ENCODE measurements around the gene KCNMA1. TPM values are rescaled to one million over a fixed set of nuclear protein-coding genes. Genes with fewer than 3 reads are reported as not detected.

KCNMA1 gene
- total RNA-seq, 1 experiment from 2014 or later: 0.45 TPM

DNA sequence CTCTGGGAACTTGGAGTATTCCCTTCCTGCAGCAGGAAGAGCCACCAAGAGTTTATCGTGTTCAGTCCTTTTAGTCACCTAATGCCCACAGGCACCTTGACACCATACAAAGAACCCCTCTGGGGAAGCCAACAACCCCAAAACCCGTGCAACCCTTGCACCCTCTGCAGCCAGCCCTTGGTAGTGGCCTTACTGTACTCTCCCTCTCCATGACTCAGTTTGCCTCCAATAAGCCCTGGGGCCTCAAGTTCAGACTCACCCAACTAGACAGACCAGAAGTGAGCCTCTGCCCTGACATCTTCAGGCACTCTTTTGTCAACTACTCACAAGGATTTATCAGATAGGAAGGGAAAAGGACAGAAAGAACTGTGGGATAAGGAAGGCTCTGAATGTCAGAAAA is 30.9 kb downstream of the KCNMA1 start:
- CTCF ChIA-PET: no interaction called here
- no peak overlapping the region for H3K4me3 Mint-ChIP-seq (ENCODE audit: low read depth, unreplicated experiment)
- intact Hi-C loops (cut with micrococcal nuclease; ENCODE audit: unreplicated experiment): no loop called here

DNA sequence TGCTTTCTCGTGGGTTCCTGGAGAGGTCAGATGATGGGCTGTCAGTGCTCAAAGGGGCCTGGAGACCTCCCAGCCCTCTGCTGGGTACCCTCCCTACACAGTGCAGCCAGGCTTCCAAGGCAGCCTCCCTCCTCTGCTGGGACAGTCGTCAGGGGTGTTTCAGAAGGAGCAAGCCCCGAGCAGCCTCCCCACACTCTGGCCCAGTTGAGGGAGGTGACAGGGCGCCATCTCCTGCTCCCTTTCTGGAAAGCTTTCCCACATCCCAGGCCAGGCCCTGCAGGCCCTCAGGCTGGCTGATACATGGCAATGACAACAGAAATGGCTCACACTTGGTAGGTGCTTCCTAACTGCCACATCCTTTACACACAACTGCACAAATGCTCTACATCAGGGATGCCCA is 32.1 kb downstream of the KCNMA1 start:
- BruUV-seq (replicated peaks): no TSS peak
- Mint-ChIP-seq H3K27me3 (ENCODE audit: unreplicated experiment) (peaks cover 76% of the 10 kb centered on the region), H3K4me1 (ENCODE audit: low read depth, unreplicated experiment) (no peaks in the 10 kb centered on the region), H3K36me3 (ENCODE audit: insufficient read depth, unreplicated experiment) (no peaks in the 10 kb centered on the region), H3K27ac (ENCODE audit: unreplicated experiment) (no peak overlapping the region), H3K4me3 (ENCODE audit: low read depth, unreplicated experiment) (no peak overlapping the region), H3K9me3 (ENCODE audit: low read depth, unreplicated experiment) (no peaks in the 10 kb centered on the region)
- TF ChIP-seq, protein P1, sequence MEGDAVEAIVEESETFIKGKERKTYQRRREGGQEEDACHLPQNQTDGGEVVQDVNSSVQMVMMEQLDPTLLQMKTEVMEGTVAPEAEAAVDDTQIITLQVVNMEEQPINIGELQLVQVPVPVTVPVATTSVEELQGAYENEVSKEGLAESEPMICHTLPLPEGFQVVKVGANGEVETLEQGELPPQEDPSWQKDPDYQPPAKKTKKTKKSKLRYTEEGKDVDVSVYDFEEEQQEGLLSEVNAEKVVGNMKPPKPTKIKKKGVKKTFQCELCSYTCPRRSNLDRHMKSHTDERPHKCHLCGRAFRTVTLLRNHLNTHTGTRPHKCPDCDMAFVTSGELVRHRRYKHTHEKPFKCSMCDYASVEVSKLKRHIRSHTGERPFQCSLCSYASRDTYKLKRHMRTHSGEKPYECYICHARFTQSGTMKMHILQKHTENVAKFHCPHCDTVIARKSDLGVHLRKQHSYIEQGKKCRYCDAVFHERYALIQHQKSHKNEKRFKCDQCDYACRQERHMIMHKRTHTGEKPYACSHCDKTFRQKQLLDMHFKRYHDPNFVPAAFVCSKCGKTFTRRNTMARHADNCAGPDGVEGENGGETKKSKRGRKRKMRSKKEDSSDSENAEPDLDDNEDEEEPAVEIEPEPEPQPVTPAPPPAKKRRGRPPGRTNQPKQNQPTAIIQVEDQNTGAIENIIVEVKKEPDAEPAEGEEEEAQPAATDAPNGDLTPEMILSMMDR (IDR thresholded peaks at IDR 0.05; ENCODE audit: unreplicated experiment): no peak
- CTCF ChIA-PET: interaction anchor here (0.5 to 1.0 kb wide), 2 partner anchors 419 to 424 kb away, joined by 4 to 6 read pairs; no protein-coding TSS in a partner anchor
- DNase-seq: no peak
- intact Hi-C loops (cut with micrococcal nuclease; ENCODE audit: unreplicated experiment): no loop called here

More for the DNA sequence above, 30.9 kb downstream of the KCNMA1 start:
- no peak for DNase-seq
- TF ChIP-seq, protein P1 (IDR thresholded peaks at IDR 0.05; ENCODE audit: unreplicated experiment): no peak
- no peaks in the 10 kb centered on the region for H3K36me3 Mint-ChIP-seq (ENCODE audit: insufficient read depth, unreplicated experiment)
- H3K9me3 Mint-ChIP-seq (ENCODE audit: low read depth, unreplicated experiment): no peaks in the 10 kb centered on the region
- BruUV-seq (replicated peaks): no TSS peak
- peaks cover 76% of the 10 kb centered on the region for H3K27me3 Mint-ChIP-seq (ENCODE audit: unreplicated experiment)
- H3K4me1 Mint-ChIP-seq (ENCODE audit: low read depth, unreplicated experiment): no peaks in the 10 kb centered on the region
- H3K27ac Mint-ChIP-seq (ENCODE audit: unreplicated experiment): no peak overlapping the region

GRCh38 chr10:77604941-77605351 is 32.7 kb downstream of the KCNMA1 start:
- Mint-ChIP-seq H3K9me3 (ENCODE audit: low read depth, unreplicated experiment) (no peaks in the 10 kb centered on the region), H3K27ac (ENCODE audit: unreplicated experiment) (no peak overlapping the region), H3K4me3 (ENCODE audit: low read depth, unreplicated experiment) (no peak overlapping the region), H3K27me3 (ENCODE audit: unreplicated experiment) (peaks cover 76% of the 10 kb centered on the region), H3K4me1 (ENCODE audit: low read depth, unreplicated experiment) (no peaks in the 10 kb centered on the region), H3K36me3 (ENCODE audit: insufficient read depth, unreplicated experiment) (no peaks in the 10 kb centered on the region)
- TF ChIP-seq, protein P1 (IDR thresholded peaks at IDR 0.05; ENCODE audit: unreplicated experiment): no peak
- no TSS peak for BruUV-seq (replicated peaks)
- intact Hi-C loops (cut with micrococcal nuclease; ENCODE audit: unreplicated experiment): no loop called here
- DNase-seq: no peak
- CTCF ChIA-PET: interaction anchor here (0.5 to 1.0 kb wide), 2 partner anchors 419 to 425 kb away, joined by 4 to 6 read pairs; no protein-coding TSS in a partner anchor

DNA sequence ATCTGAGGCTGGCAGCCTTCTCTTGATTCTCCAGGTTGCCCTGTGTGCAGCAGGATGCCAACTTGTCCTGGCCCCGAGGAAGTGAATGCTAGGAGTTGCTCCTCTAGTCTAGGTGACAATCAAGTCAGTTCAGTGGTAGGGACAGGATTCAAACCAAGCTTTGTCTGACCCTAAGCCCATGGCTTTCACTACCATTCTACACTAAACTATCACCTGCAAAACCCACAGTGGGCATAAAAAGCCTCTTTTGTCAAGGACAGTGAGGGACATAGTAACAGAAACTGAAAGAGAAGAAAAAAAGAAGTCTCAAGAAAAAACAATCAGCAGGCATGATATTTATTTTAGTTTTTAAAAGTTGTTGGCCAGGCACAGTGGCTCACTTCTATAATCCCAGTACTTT is 33.5 kb downstream of the KCNMA1 start:
- intact Hi-C loops (cut with micrococcal nuclease; ENCODE audit: unreplicated experiment): no loop called here

More for the DNA sequence above, 33.5 kb downstream of the KCNMA1 start:
- DNase-seq: no peak
- Mint-ChIP-seq H3K4me1 (ENCODE audit: low read depth, unreplicated experiment) (no peaks in the 10 kb centered on the region), H3K36me3 (ENCODE audit: insufficient read depth, unreplicated experiment) (no peaks in the 10 kb centered on the region), H3K9me3 (ENCODE audit: low read depth, unreplicated experiment) (no peaks in the 10 kb centered on the region), H3K27me3 (ENCODE audit: unreplicated experiment) (peaks cover 76% of the 10 kb centered on the region), H3K27ac (ENCODE audit: unreplicated experiment) (no peak overlapping the region), H3K4me3 (ENCODE audit: low read depth, unreplicated experiment) (no peak overlapping the region)
- CTCF ChIA-PET: no interaction called here
- no TSS peak for BruUV-seq (replicated peaks)
- TF ChIP-seq, protein P1 (IDR thresholded peaks at IDR 0.05; ENCODE audit: unreplicated experiment): no peak
